Endothelial cell of umbilical vein (primary cell): ENCODE results near the gene ACER3. TPM values are rescaled to one million over a fixed set of nuclear protein-coding genes. Genes with fewer than 3 reads are reported as not detected.
"Not testable (repeated sequence)": the region's sequence is repeated elsewhere in the genome, so short reads cannot be mapped to it uniquely, and the experiment has no call there.

Experiments used
- BruUV-seq: library from RNA; stranded (reverse); fragments of 400-500 nt; replicated peaks from 2 replicates; lab custom pipeline; 2021; lab: Mats Ljungman, UMichigan
- CTCF ChIA-PET: fragments of 300-600, 350-600 bp; sonication (Branson Sonifier 250); formaldehyde crosslinking; loops from one replicate; lab custom pipeline; 2021; ENCODE audit warnings: antibody characterized with exemption, inconsistent platforms; lab: Charles Lee
- POLR2A ChIA-PET: fragments of 300-600, 350-600 bp; sonication (Branson Sonifier 250); formaldehyde crosslinking; loops from one replicate; lab custom pipeline; 2021; ENCODE audit warnings: antibody characterized with exemption, inconsistent platforms; lab: Charles Lee
- DNase-seq: peaks from one replicate; pipeline ENCODE4 v3.0.0-alpha.2; 2011; ENCODE audit warnings: low read depth, low spot score
- FAIRE-seq: peaks from 2 replicates; lab custom pipeline; 2011; peaks lifted over from hg19 to GRCh38; lab: Jason Lieb, UNC
- H2AFZ ChIP-seq: 2 replicates; pipeline ENCODE4 v1.6.0; 2012; ENCODE audit warnings: low read depth, low read length, control low read depth, inconsistent platforms
- H3K27ac ChIP-seq: 2 replicates; pipeline ENCODE4 v1.5.1; 2011; ENCODE audit warnings: low read depth, mild to moderate bottlenecking, control low read depth, low read length, moderate library complexity; ENCODE audit not compliant: insufficient read depth
- H3K27me3 ChIP-seq, 2 experiments: 2 replicates each; pipeline versions ENCODE4 v1.6.0 to v1.6.1; 2011; ENCODE audit warnings: low read length in 2 of 2, mixed read lengths in 1 of 2; ENCODE audit not compliant: control insufficient read depth in 2 of 2, insufficient read depth in 2 of 2
- H3K36me3 ChIP-seq, 2 experiments: 2 replicates in 1 of 2; 3 replicates in 1 of 2; pipeline ENCODE4 v1.5.1; 2011; ENCODE audit warnings: low read length in 2 of 2, mild to moderate bottlenecking in 1 of 2, moderate library complexity in 1 of 2; ENCODE audit not compliant: control insufficient read depth in 2 of 2, insufficient read depth in 2 of 2; ENCODE audit errors: extremely low read depth in 1 of 2
- H3K4me1 ChIP-seq: 3 replicates; pipeline ENCODE4 v1.5.1; 2011; ENCODE audit warnings: mild to moderate bottlenecking, low read length; ENCODE audit not compliant: control insufficient read depth, insufficient read depth; ENCODE audit errors: extremely low read depth
- H3K4me2 ChIP-seq: 2 replicates; pipeline ENCODE4 v1.6.1; 2011; ENCODE audit warnings: low read length, control low read depth, mixed read lengths; ENCODE audit not compliant: insufficient read depth
- H3K4me3 ChIP-seq, 3 experiments: fragments of 200-600 bp in 1 of 3; sonication (generic), shearing (Covaris generic) in 1 of 3; replicated peaks in 1 of 3; 2 replicates each; pipeline ENCODE4 v1.5.1; 2011 to 2016; ENCODE audit warnings: control low read depth in 3 of 3, low read length in 3 of 3, mild to moderate bottlenecking in 2 of 3, inconsistent platforms in 1 of 3, low read depth in 1 of 3, moderate library complexity in 1 of 3; ENCODE audit not compliant: insufficient read depth in 1 of 3
- H3K79me2 ChIP-seq: 2 replicates; pipeline ENCODE4 v1.6.0; 2012; ENCODE audit warnings: low read length, inconsistent platforms; ENCODE audit not compliant: control insufficient read depth, insufficient read depth
- H3K9ac ChIP-seq: replicated peaks from 2 replicates; pipeline ENCODE3; 2011; ENCODE audit warnings: low read length, control low read depth; ENCODE audit not compliant: insufficient read depth; ENCODE audit errors: extremely low read depth
- H3K9me1 ChIP-seq: replicated peaks from 3 replicates; pipeline ENCODE4 v1.6.0; 2011; ENCODE audit warnings: mild to moderate bottlenecking, low read length; ENCODE audit not compliant: control insufficient read depth, insufficient read depth; ENCODE audit errors: extremely low read depth
- H3K9me3 ChIP-seq: replicated peaks from 2 replicates; pipeline ENCODE4 v1.5.1; 2012; ENCODE audit warnings: low read length, inconsistent platforms; ENCODE audit not compliant: control insufficient read depth, insufficient read depth
- H4K20me1 ChIP-seq: replicated peaks from 2 replicates; pipeline ENCODE3; 2011; ENCODE audit warnings: mild to moderate bottlenecking, low read length; ENCODE audit not compliant: control insufficient read depth, insufficient read depth; ENCODE audit errors: extremely low read depth
- CTCF ChIP-seq, 2 donors: IDR thresholded peaks; 1 replicate in 1 of 2; 2 replicates in 1 of 2; pipeline ENCODE4 v1.5.1; 2011; ENCODE audit warnings: low read length in 2 of 2, mild to moderate bottlenecking in 2 of 2, moderate library complexity in 2 of 2, control low read depth in 1 of 2, inconsistent platforms in 1 of 2, low read depth in 1 of 2; ENCODE audit not compliant: insufficient read depth in 1 of 2; ENCODE audit errors: extremely low read depth in 1 of 2
- GATA2 ChIP-seq: IDR thresholded peaks from 2 replicates; pipeline ENCODE4 v1.7.0; 2011; ENCODE audit warnings: low read depth, mild to moderate bottlenecking, moderate library complexity, mixed read lengths, low read length; ENCODE audit not compliant: insufficient read length, insufficient read depth
- JUN ChIP-seq: IDR thresholded peaks from 2 replicates; pipeline ENCODE4 v1.6.1; 2011; ENCODE audit warnings: borderline replicate concordance, low read depth; ENCODE audit not compliant: insufficient read length, insufficient read depth
- POLR2A ChIP-seq: IDR thresholded peaks from 2 replicates; pipeline ENCODE4 v1.6.1; 2012; ENCODE audit warnings: low read depth, mild to moderate bottlenecking, control low read depth, low read length
- dilution Hi-C: fragments of 300-500 bp; cut with MboI; formaldehyde crosslinking; loops from one replicate; pipeline ENCODE4 v1.15.0; 2019; ENCODE audit warnings: low sequenced_read_pairs; ENCODE audit not compliant: extremely low pct_ligation_motif_present
- intact Hi-C: fragments of 100-400 bp; cut with micrococcal nuclease; formaldehyde crosslinking; loops from one replicate; pipeline ENCODE4 v1.10.0; 2022
- polyA plus RNA-seq, 4 experiments: library from polyadenylated mRNA; depleted of rRNA in 3 of 4; stranded (reverse) in 3 of 4; unstranded in 1 of 4; fragments of >200 nt; gene quantifications; 2 replicates each; pipeline versions ENCODE4 v1.2.1 to v1.2.3, GENCODE V29; 2011 to 2012; ENCODE audit warnings: missing spikeins in 1 of 4
- total RNA-seq: library from RNA; stranded (reverse); gene quantifications from 2 replicates; pipeline ENCODE4 v1.2.3, GENCODE V29; 2021

ACER3 gene
- total and polyA plus RNA-seq, 2 donors (not counting 3 experiments of a cell fraction or from before 2014, with no cell fraction given): 9.9 to 31.6 TPM

- peak overlapping the region; percentile 28 to 36 (median 31) for H3K4me3 ChIP-seq
- FAIRE-seq: peak; percentile 81
- H3K4me2 ChIP-seq: peak overlapping the region; percentile 74
- ChIA-PET CTCF (interaction anchor here (0.6 to 2.8 kb wide), 46 partner anchors 10 to 1244 kb away, joined by 3 to 316 read pairs (median 5); partner anchors contain the start of genes B3GNT6, CAPN5, MYO7A and OMP), POLR2A (interaction anchor here (0.6 to 1.3 kb wide), 3 partner anchors 19 to 58 kb away, joined by 4 to 5 read pairs (median 5); partner anchors contain the start of gene CAPN5)
- dilution Hi-C loops: no loop called here
- peak; percentile 97 for DNase-seq
- H4K20me1 ChIP-seq: no peaks in the 10 kb centered on the region
- no peak overlapping the region for H3K9ac ChIP-seq
- no peaks in the 10 kb centered on the region for H3K9me1 ChIP-seq
- no peaks in the 10 kb centered on the region for H3K36me3 ChIP-seq
- H3K79me2 ChIP-seq: no peaks in the 10 kb centered on the region
- peaks cover 4 to 10% of the 10 kb centered on the region in 2 experiments for H3K27me3 ChIP-seq
- no peak overlapping the region for H3K27ac ChIP-seq
- no peak overlapping the region for H2AFZ ChIP-seq
- TF ChIP-seq GATA2 (peak; percentile 4), CTCF (IDR thresholded peaks at IDR 0.05; ENCODE audit: extremely low read depth in 1 of 2, insufficient read depth in 1 of 2, low read depth in 1 of 2, low read length in 2 of 2) (peak; percentile 48 to 59), POLR2A (no peak), JUN (no peak)
- H3K9me3 ChIP-seq: no peaks in the 10 kb centered on the region
- intact Hi-C loops: loop anchor here (1.0 kb wide), 7 partner anchors 19 to 501 kb away; partner anchors contain the start of gene CAPN5
- BruUV-seq: no TSS peak
- H3K4me1 ChIP-seq: peaks cover 5% of the 10 kb centered on the region
Observed at GRCh38 chr11:77047007-77047927, 186.5 kb downstream of the ACER3 start.

- H3K9ac ChIP-seq, H3K4me2 ChIP-seq, dilution Hi-C loops, H3K9me3 ChIP-seq, H3K4me3 ChIP-seq, DNase-seq, H4K20me1 ChIP-seq, H3K27ac ChIP-seq, H2AFZ ChIP-seq, H3K4me1 ChIP-seq, H3K9me1 ChIP-seq, FAIRE-seq, H3K79me2 ChIP-seq, H3K36me3 ChIP-seq, BruUV-seq: not testable (repeated sequence)
- ChIA-PET CTCF (interaction anchor here (0.6 to 2.8 kb wide), 42 partner anchors 10 to 1245 kb away, joined by 3 to 316 read pairs (median 6); partner anchors contain the start of genes B3GNT6, CAPN5, MYO7A and OMP), POLR2A (interaction anchor here (0.6 to 1.3 kb wide), 3 partner anchors 19 to 57 kb away, joined by 4 to 5 read pairs (median 5); partner anchors contain the start of gene CAPN5)
- intact Hi-C loops: loop anchor here (1.0 kb wide), 7 partner anchors 18 to 500 kb away; partner anchors contain the start of gene CAPN5
- peaks cover 4 to 10% of the 10 kb centered on the region in 2 experiments for H3K27me3 ChIP-seq
Observed at GRCh38 chr11:77047928-77048446, 187.3 kb downstream of the ACER3 start.
